ENCODE measurements around the gene ARL8B.
"Not testable (repeated sequence)": the region's sequence is repeated elsewhere in the genome, so short reads cannot be mapped to it uniquely, and the experiment has no call there.

ARL8B gene

GRCh38 chr3:5110337-5110736 lies 11.8 kb upstream of the ARL8B start:
- no peaks in the 10 kb centered on the region for H3K27me3 ChIP-seq (ENCODE audit: control insufficient read depth, insufficient read depth, low read length)
- H3K4me3 ChIP-seq (ENCODE audit: low read depth, low read length) = no peak overlapping the region
- no peaks in the 10 kb centered on the region for H3K36me3 ChIP-seq (ENCODE audit: control insufficient read depth, insufficient read depth, low read length)
- H3K4me1 ChIP-seq (ENCODE audit: control insufficient read depth, insufficient read depth, low read length) = no peaks in the 10 kb centered on the region
- H3K9ac ChIP-seq (ENCODE audit: low read depth, low read length) = no peak overlapping the region
- H3K9me3 ChIP-seq (ENCODE audit: control insufficient read depth, insufficient read depth, low read length) = no peaks in the 10 kb centered on the region
- H3K27ac ChIP-seq (ENCODE audit: low read depth, low read length) = no peak overlapping the region

- Histone ChIP-seq H3K36me3 (ENCODE audit: control insufficient read depth, insufficient read depth, low read length) (no peaks in the 10 kb centered on the region), H3K4me3 (ENCODE audit: low read depth, low read length) (no peak overlapping the region), H3K27me3 (ENCODE audit: control insufficient read depth, insufficient read depth, low read length) (no peaks in the 10 kb centered on the region), H3K27ac (ENCODE audit: low read depth, low read length) (no peak overlapping the region), H3K9ac (ENCODE audit: low read depth, low read length) (no peak overlapping the region), H3K9me3 (ENCODE audit: control insufficient read depth, insufficient read depth, low read length) (no peaks in the 10 kb centered on the region), H3K4me1 (ENCODE audit: control insufficient read depth, insufficient read depth, low read length) (no peaks in the 10 kb centered on the region)
These were observed 10.0 kb upstream of the ARL8B start for GRCh38 chr3:5112043-5112442.

GRCh38 chr3:5113726-5114125 lies 8.4 kb upstream of the ARL8B start:
- H3K36me3 ChIP-seq (ENCODE audit: control insufficient read depth, insufficient read depth, low read length); H3K4me1 ChIP-seq (ENCODE audit: control insufficient read depth, insufficient read depth, low read length); H3K9ac ChIP-seq (ENCODE audit: low read depth, low read length); H3K27ac ChIP-seq (ENCODE audit: low read depth, low read length); H3K27me3 ChIP-seq (ENCODE audit: control insufficient read depth, insufficient read depth, low read length); H3K4me3 ChIP-seq (ENCODE audit: low read depth, low read length); H3K9me3 ChIP-seq (ENCODE audit: control insufficient read depth, insufficient read depth, low read length): not testable (repeated sequence)

- no peak overlapping the region for H3K27ac ChIP-seq (ENCODE audit: low read depth, low read length)
- no peak overlapping the region for H3K4me3 ChIP-seq (ENCODE audit: low read depth, low read length)
- no peaks in the 10 kb centered on the region for H3K4me1 ChIP-seq (ENCODE audit: control insufficient read depth, insufficient read depth, low read length)
- H3K27me3 ChIP-seq (ENCODE audit: control insufficient read depth, insufficient read depth, low read length) = no peaks in the 10 kb centered on the region
- no peak overlapping the region for H3K9ac ChIP-seq (ENCODE audit: low read depth, low read length)
- no peaks in the 10 kb centered on the region for H3K9me3 ChIP-seq (ENCODE audit: control insufficient read depth, insufficient read depth, low read length)
- no peaks in the 10 kb centered on the region for H3K36me3 ChIP-seq (ENCODE audit: control insufficient read depth, insufficient read depth, low read length)
These were observed 6.5 kb upstream of the ARL8B start for GRCh38 chr3:5115506-5116162.

GRCh38 chr3:5116538-5116937 lies 5.6 kb upstream of the ARL8B start:
- Histone ChIP-seq H3K36me3 (ENCODE audit: control insufficient read depth, insufficient read depth, low read length) (no peaks in the 10 kb centered on the region), H3K9ac (ENCODE audit: low read depth, low read length) (no peak overlapping the region), H3K4me1 (ENCODE audit: control insufficient read depth, insufficient read depth, low read length) (no peaks in the 10 kb centered on the region), H3K27ac (ENCODE audit: low read depth, low read length) (no peak overlapping the region), H3K4me3 (ENCODE audit: low read depth, low read length) (no peak overlapping the region), H3K9me3 (ENCODE audit: control insufficient read depth, insufficient read depth, low read length) (no peaks in the 10 kb centered on the region), H3K27me3 (ENCODE audit: control insufficient read depth, insufficient read depth, low read length) (no peaks in the 10 kb centered on the region)

- no peak overlapping the region for H3K27ac ChIP-seq (ENCODE audit: low read depth, low read length)
- H3K4me3 ChIP-seq (ENCODE audit: low read depth, low read length) = no peak overlapping the region
- no peaks in the 10 kb centered on the region for H3K36me3 ChIP-seq (ENCODE audit: control insufficient read depth, insufficient read depth, low read length)
- H3K4me1 ChIP-seq (ENCODE audit: control insufficient read depth, insufficient read depth, low read length) = no peaks in the 10 kb centered on the region
- H3K9me3 ChIP-seq (ENCODE audit: control insufficient read depth, insufficient read depth, low read length) = no peaks in the 10 kb centered on the region
- H3K9ac ChIP-seq (ENCODE audit: low read depth, low read length) = no peak overlapping the region
- H3K27me3 ChIP-seq (ENCODE audit: control insufficient read depth, insufficient read depth, low read length) = no peaks in the 10 kb centered on the region
These were observed 1.6 kb upstream of the ARL8B start for GRCh38 chr3:5120446-5120845.

- Histone ChIP-seq H3K27me3 (ENCODE audit: control insufficient read depth, insufficient read depth, low read length) (no peaks in the 10 kb centered on the region), H3K27ac (ENCODE audit: low read depth, low read length) (peak overlapping the region; percentile 90), H3K4me3 (ENCODE audit: low read depth, low read length) (peak overlapping the region; percentile 99), H3K36me3 (ENCODE audit: control insufficient read depth, insufficient read depth, low read length) (no peaks in the 10 kb centered on the region), H3K9me3 (ENCODE audit: control insufficient read depth, insufficient read depth, low read length) (no peaks in the 10 kb centered on the region), H3K9ac (ENCODE audit: low read depth, low read length) (peak overlapping the region; percentile 94), H3K4me1 (ENCODE audit: control insufficient read depth, insufficient read depth, low read length) (no peaks in the 10 kb centered on the region)
These were observed 932 bp downstream of the ARL8B start for GRCh38 chr3:5122741-5123706.

- Histone ChIP-seq H3K27ac (ENCODE audit: low read depth, low read length) (no peak overlapping the region), H3K9ac (ENCODE audit: low read depth, low read length) (no peak overlapping the region)
These were observed 1.8 kb downstream of the ARL8B start for GRCh38 chr3:5123937-5124336.

GRCh38 chr3:5126586-5126985 lies 4.5 kb downstream of the ARL8B start:
- Histone ChIP-seq H3K36me3 (ENCODE audit: control insufficient read depth, insufficient read depth, low read length) (no peaks in the 10 kb centered on the region), H3K9ac (ENCODE audit: low read depth, low read length) (no peak overlapping the region), H3K9me3 (ENCODE audit: control insufficient read depth, insufficient read depth, low read length) (no peaks in the 10 kb centered on the region), H3K4me1 (ENCODE audit: control insufficient read depth, insufficient read depth, low read length) (no peaks in the 10 kb centered on the region), H3K27ac (ENCODE audit: low read depth, low read length) (no peak overlapping the region), H3K27me3 (ENCODE audit: control insufficient read depth, insufficient read depth, low read length) (no peaks in the 10 kb centered on the region), H3K4me3 (ENCODE audit: low read depth, low read length) (no peak overlapping the region)

More at GRCh38 chr3:5123937-5124336, 1.8 kb downstream of the ARL8B start:
- H3K27me3 ChIP-seq (ENCODE audit: control insufficient read depth, insufficient read depth, low read length) = no peaks in the 10 kb centered on the region
- H3K4me1 ChIP-seq (ENCODE audit: control insufficient read depth, insufficient read depth, low read length) = no peaks in the 10 kb centered on the region
- H3K36me3 ChIP-seq (ENCODE audit: control insufficient read depth, insufficient read depth, low read length) = no peaks in the 10 kb centered on the region
- H3K9me3 ChIP-seq (ENCODE audit: control insufficient read depth, insufficient read depth, low read length) = no peaks in the 10 kb centered on the region
- peak overlapping the region; percentile 99 for H3K4me3 ChIP-seq (ENCODE audit: low read depth, low read length)

- Histone ChIP-seq H3K9ac (ENCODE audit: low read depth, low read length) (no peak overlapping the region), H3K4me1 (ENCODE audit: control insufficient read depth, insufficient read depth, low read length) (peaks cover 13% of the 10 kb centered on the region), H3K27ac (ENCODE audit: low read depth, low read length) (no peak overlapping the region), H3K9me3 (ENCODE audit: control insufficient read depth, insufficient read depth, low read length) (no peaks in the 10 kb centered on the region), H3K36me3 (ENCODE audit: control insufficient read depth, insufficient read depth, low read length) (no peaks in the 10 kb centered on the region), H3K4me3 (ENCODE audit: low read depth, low read length) (no peak overlapping the region), H3K27me3 (ENCODE audit: control insufficient read depth, insufficient read depth, low read length) (no peaks in the 10 kb centered on the region)
These were observed 6.8 kb downstream of the ARL8B start for GRCh38 chr3:5128849-5129248.

Measured in HUES48 (cell line).